Breast epithelium (tissue), 4 donors: ENCODE results near the gene UNC5B. TPM values are rescaled to one million over a fixed set of nuclear protein-coding genes. Genes with fewer than 3 reads are reported as not detected.

Experiments
- DNase-seq, 2 donors: peaks; one replicate each; pipeline ENCODE4 v3.0.0-alpha.2; 2019; ENCODE audit warnings: low spot score in 2 of 2
- H3K27ac ChIP-seq, 2 donors: fragments of 200-600 bp; sonication (generic) in 1 of 2; one replicate each; pipeline ENCODE4 v1.5.1; 2016 to 2019; ENCODE audit warnings: mild to moderate bottlenecking in 1 of 2
- H3K27me3 ChIP-seq, 2 donors: fragments of 200-600 bp; sonication (generic) in 1 of 2; one replicate each; pipeline versions ENCODE4 v1.5.1 to v1.6.0; 2017 to 2019; ENCODE audit warnings: control low read depth in 1 of 2, mild to moderate bottlenecking in 1 of 2
- H3K36me3 ChIP-seq: fragments of 200-600 bp; one replicate; pipeline ENCODE4 v1.5.1; 2019
- H3K4me1 ChIP-seq, 2 donors: fragments of 200-600 bp; sonication (generic); one replicate each; pipeline ENCODE4 v1.5.1; 2016 to 2019; ENCODE audit warnings: control low read depth in 1 of 2
- H3K4me3 ChIP-seq, 3 donors: fragments of 200-600 bp; sonication (generic); 1 replicate in 2 of 3; 2 replicates in 1 of 3; pipeline ENCODE4 v1.5.1; 2016 to 2019; ENCODE audit warnings: mild to moderate bottlenecking in 3 of 3, moderate library complexity in 2 of 3
- H3K9me3 ChIP-seq, 2 donors: fragments of 200-600 bp; sonication (generic) in 1 of 2; one replicate each; pipeline ENCODE4 v1.5.1; 2016 to 2019; ENCODE audit warnings: control low read depth in 1 of 2
- CTCF ChIP-seq, 3 donors: fragments of 450-650 bp; IDR thresholded peaks; one replicate each; pipeline ENCODE4 v1.5.1; 2016 to 2017; ENCODE audit warnings: antibody characterized with exemption in 3 of 3, mild to moderate bottlenecking in 3 of 3, moderate library complexity in 3 of 3
- POLR2A ChIP-seq: fragments of 450-650 bp; IDR thresholded peaks from one replicate; pipeline ENCODE4 v1.6.1; 2016; ENCODE audit warnings: antibody characterized with exemption, mild to moderate bottlenecking, moderate library complexity
- POLR2AphosphoS5 ChIP-seq, 3 donors: sonication (generic); formaldehyde crosslinking; IDR thresholded peaks; one replicate each; pipeline ENCODE4 v1.6.1; 2017; ENCODE audit warnings: antibody characterized with exemption in 3 of 3
- intact Hi-C: fragments of 100-400 bp; cut with DNase I; formaldehyde crosslinking; loops from one replicate; pipeline ENCODE4 v1.15.1; 2023; ENCODE audit warnings: low total_unique reads
- total RNA-seq, 3 donors: library from RNA; depleted of rRNA; stranded (reverse); fragments of >200 nt; gene quantifications; one replicate each; pipeline ENCODE4 v1.1.0, GENCODE V29; 2016

UNC5B gene
- total RNA-seq, 3 donors from 2014 or later, result 0.80 to 4.9 (median 3.5) TPM

GRCh38 chr10:71232089-71232998 lies 20.0 kb downstream of the UNC5B start:
- H3K9me3 ChIP-seq, result no peaks in the 10 kb centered on the region
- no peaks in the 10 kb centered on the region for H3K4me1 ChIP-seq
- peak; percentile 76 for DNase-seq
- H3K27ac ChIP-seq, result no peak overlapping the region
- no peak overlapping the region for H3K4me3 ChIP-seq
- no peak for TF ChIP-seq CTCF (IDR thresholded peaks at IDR 0.05)
- TF ChIP-seq POLR2A, result no peak
- TF ChIP-seq POLR2AphosphoS5 (IDR thresholded peaks at IDR 0.05), result no peak
- no peaks in the 10 kb centered on the region for H3K36me3 ChIP-seq
- no peaks in the 10 kb centered on the region for H3K27me3 ChIP-seq
- intact Hi-C loops, result no loop called here

DNA sequence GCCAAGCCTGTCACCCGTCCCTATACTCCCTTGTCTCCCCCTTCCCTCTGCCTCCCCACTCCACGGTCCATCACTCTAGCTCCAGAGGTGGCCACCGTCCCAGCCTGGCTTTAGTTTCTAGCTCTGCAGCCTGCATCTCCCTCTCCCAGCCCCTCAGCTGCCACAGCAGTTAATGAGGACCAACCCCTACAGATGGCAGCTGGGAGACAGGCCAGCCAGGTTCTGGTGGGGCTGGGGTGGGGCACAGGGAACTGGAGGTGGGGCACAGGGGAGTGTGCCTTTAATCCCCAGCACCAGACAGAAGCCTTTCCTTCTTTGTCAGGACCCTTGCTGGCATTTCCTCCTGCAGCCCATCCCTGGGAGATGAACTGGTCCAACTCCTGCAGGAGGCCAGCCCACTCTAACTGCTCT lies 21.1 kb downstream of the UNC5B start:
- Histone ChIP-seq H3K36me3 (no peaks in the 10 kb centered on the region), H3K27ac (no peak overlapping the region), H3K4me3 (no peak overlapping the region), H3K9me3 (no peaks in the 10 kb centered on the region), H3K4me1 (no peaks in the 10 kb centered on the region), H3K27me3 (no peaks in the 10 kb centered on the region)
- TF ChIP-seq POLR2A, result no peak
- intact Hi-C loops, result no loop called here
- DNase-seq, result no peak

DNA sequence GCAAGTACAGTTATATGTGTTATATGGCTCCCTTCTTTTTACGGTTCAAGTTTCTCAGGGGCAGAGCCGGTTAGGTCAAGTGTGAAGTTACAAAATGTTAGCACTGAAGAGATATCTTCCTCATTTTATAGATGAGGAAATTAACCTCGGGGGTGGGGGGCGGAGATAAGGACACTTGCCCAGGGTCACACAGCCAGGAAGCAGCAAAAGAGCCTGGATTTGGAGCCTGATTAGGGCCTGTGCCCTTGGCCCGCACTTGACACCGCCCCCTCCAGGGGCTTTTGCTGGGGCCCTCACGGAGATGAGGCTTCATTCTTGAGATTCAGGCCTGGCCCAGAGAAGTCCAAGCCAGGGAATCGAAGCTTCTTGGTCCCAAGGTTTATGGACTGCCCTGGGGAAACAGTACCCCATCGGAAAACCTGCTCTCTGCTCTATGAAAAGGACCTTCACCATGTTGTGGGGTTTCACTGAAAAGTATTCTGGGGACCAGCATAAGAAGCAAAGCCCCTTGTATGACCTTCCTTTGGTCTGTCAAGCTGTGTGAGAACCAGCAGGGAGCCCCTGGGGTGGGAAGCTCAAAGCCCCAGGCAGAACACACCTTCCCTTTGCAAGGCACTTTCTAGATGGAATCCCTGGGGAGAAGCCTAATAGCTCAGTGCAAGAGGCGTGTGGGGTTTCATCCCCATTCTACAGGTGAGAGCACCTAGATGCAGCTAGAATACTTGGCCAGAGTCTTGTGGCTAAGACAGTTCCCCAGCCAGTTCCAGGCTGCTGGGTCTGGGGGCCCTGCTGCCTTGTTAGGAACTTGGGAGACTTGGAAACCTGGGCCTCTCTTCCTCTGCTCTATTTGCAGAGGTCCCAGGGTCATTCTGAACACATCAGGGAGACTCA lies 21.9 kb downstream of the UNC5B start:
- no peak for DNase-seq
- peak overlapping the region in 1 of 2 donors; percentile 69 for H3K27ac ChIP-seq
- intact Hi-C loops, result no loop called here
- no peaks in the 10 kb centered on the region for H3K36me3 ChIP-seq
- no peaks in the 10 kb centered on the region for H3K9me3 ChIP-seq
- no peaks in the 10 kb centered on the region for H3K27me3 ChIP-seq
- H3K4me3 ChIP-seq, result no peak overlapping the region
- H3K4me1 ChIP-seq, result no peaks in the 10 kb centered on the region
- TF ChIP-seq POLR2AphosphoS5 (IDR thresholded peaks at IDR 0.05) (no peak), POLR2A (no peak), CTCF (IDR thresholded peaks at IDR 0.05) (no peak)

DNA sequence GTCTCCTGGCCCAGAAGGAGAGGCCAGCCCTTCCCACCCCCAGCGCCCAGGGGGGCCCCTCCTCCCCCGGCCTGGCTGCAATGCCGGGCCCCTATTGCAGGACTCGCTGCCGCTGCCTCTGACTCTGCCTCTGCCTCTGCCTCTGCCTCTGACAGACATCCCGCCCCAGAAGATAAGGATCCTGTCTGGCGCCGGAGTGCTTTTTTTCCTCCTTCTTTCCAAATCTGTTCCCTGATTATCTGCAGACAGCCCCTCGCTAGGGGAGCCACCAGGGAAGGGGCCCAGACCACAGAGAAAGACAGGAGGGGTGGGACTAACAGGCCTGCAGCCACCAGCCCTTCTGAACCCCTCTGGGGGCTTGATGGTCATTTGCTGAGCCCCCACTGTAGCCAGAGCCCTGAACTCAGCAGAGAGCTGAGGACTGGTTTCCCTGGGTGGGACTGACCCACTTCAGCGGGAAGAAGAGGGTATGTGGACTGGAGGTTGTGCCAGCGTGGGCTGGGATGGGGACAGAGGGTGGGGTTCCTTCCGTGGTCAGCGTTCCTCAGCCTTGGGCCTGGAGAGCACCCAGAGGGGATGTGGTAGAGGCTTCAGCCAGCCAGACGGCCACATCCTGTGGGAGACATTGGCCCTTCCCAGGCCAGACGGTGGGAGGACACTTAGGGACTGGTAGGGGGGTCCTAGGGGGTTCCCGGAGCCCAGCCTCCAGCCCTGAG lies 22.8 kb downstream of the UNC5B start:
- peak overlapping the region in 1 of 3 donors; percentile 31 for H3K4me3 ChIP-seq
- no peaks in the 10 kb centered on the region for H3K27me3 ChIP-seq
- no peaks in the 10 kb centered on the region for H3K36me3 ChIP-seq
- no peaks in the 10 kb centered on the region for H3K9me3 ChIP-seq
- no peak for TF ChIP-seq CTCF (IDR thresholded peaks at IDR 0.05)
- TF ChIP-seq POLR2AphosphoS5 (IDR thresholded peaks at IDR 0.05), result no peak
- no peak for TF ChIP-seq POLR2A
- H3K27ac ChIP-seq, result peak overlapping the region in 1 of 2 donors; percentile 69
- DNase-seq, result no peak
- H3K4me1 ChIP-seq, result no peaks in the 10 kb centered on the region
- intact Hi-C loops, result no loop called here

DNA sequence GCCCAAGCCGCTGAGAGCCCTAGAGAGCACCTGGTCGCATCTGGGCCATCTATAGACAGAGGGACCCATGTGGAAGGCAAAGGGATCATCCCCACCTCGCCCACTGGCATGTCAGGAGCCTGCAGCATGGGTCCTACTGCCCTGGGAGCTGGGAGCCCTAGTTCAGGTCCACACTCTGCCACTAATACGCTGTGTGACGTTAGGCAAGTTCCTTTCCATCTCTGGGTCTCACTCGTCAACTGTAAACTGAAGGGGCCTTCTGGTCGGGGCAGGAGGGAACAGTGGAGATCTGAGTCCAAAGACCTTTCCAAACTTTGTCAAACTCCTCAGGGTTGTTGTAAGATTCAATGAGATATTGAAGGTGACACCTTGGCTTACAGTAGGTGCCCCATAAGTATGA lies 23.4 kb downstream of the UNC5B start:
- Histone ChIP-seq H3K4me3 (no peak overlapping the region), H3K9me3 (no peaks in the 10 kb centered on the region), H3K36me3 (no peaks in the 10 kb centered on the region), H3K4me1 (no peaks in the 10 kb centered on the region), H3K27ac (peak overlapping the region in 1 of 2 donors; percentile 69), H3K27me3 (no peaks in the 10 kb centered on the region)
- TF ChIP-seq CTCF (IDR thresholded peaks at IDR 0.05) (no peak), POLR2A (no peak), POLR2AphosphoS5 (IDR thresholded peaks at IDR 0.05) (no peak)
- DNase-seq, result no peak
- intact Hi-C loops, result no loop called here
